Effector memory CD4-positive, alpha-beta T cell (primary cell): ENCODE data around the gene ZFP91.
A peak's percentile ranks its signal among the peaks of the same experiment; 100 is the strongest.

Experiments
- DNase-seq, 3 donors: peaks; one replicate each; pipeline ENCODE4 v3.0.0-alpha.2; 2020
- H3K27ac ChIP-seq: 2 replicates; pipeline ENCODE4 v1.7.0; 2013; ENCODE audit warnings: mild to moderate bottlenecking, low read length, moderate library complexity; ENCODE audit not compliant: insufficient read depth, poor library complexity, severe bottlenecking
- H3K27me3 ChIP-seq: replicated peaks from 2 replicates; pipeline ENCODE4 v1.7.0; 2013; ENCODE audit warnings: mild to moderate bottlenecking, low read length; ENCODE audit not compliant: insufficient read depth, control insufficient read depth, poor library complexity, severe bottlenecking
- H3K36me3 ChIP-seq: 2 replicates; pipeline ENCODE4 v1.7.0; 2013; ENCODE audit warnings: mild to moderate bottlenecking, low read length, moderate library complexity; ENCODE audit not compliant: control insufficient read depth, insufficient read depth
- H3K4me1 ChIP-seq: 2 replicates; pipeline ENCODE4 v1.7.0; 2013; ENCODE audit warnings: low read length, mild to moderate bottlenecking; ENCODE audit not compliant: control insufficient read depth, insufficient read depth, poor library complexity, severe bottlenecking
- H3K4me3 ChIP-seq: 2 replicates; pipeline ENCODE4 v1.7.0; 2013; ENCODE audit warnings: low read length, low read depth, mild to moderate bottlenecking; ENCODE audit not compliant: insufficient read depth, poor library complexity, severe bottlenecking
- H3K9me3 ChIP-seq: 2 replicates; pipeline ENCODE4 v1.7.0; 2013; ENCODE audit warnings: mild to moderate bottlenecking, low read length, moderate library complexity; ENCODE audit not compliant: control insufficient read depth

ZFP91 gene

DNA sequence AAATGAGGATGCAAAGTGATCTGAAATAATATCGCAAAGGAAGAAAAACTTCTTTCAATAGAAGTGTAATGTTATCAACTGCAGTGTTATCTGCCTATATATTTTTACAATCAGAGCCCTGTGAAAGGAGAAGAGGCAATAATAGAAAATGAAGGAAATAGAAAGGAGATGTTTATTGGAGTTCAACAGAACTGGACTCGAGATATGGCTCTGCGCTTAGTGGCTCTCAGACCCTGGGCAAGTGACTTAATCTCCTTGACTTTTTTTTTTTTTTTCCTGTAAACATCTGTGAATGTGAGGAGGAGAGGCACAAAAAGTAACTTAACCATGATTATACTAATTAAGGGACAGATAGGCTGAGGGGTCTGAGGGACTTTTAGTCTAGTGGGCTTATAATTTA is 62.5 kb downstream of the ZFP91 start:
- no peak overlapping the region for H3K27ac ChIP-seq
- H3K27me3 ChIP-seq = no peaks in the 10 kb centered on the region
- H3K4me1 ChIP-seq = peaks cover 3% of the 10 kb centered on the region
- no peaks in the 10 kb centered on the region for H3K9me3 ChIP-seq
- H3K4me3 ChIP-seq = no peak overlapping the region
- no peak for DNase-seq
- H3K36me3 ChIP-seq = no peaks in the 10 kb centered on the region

DNA sequence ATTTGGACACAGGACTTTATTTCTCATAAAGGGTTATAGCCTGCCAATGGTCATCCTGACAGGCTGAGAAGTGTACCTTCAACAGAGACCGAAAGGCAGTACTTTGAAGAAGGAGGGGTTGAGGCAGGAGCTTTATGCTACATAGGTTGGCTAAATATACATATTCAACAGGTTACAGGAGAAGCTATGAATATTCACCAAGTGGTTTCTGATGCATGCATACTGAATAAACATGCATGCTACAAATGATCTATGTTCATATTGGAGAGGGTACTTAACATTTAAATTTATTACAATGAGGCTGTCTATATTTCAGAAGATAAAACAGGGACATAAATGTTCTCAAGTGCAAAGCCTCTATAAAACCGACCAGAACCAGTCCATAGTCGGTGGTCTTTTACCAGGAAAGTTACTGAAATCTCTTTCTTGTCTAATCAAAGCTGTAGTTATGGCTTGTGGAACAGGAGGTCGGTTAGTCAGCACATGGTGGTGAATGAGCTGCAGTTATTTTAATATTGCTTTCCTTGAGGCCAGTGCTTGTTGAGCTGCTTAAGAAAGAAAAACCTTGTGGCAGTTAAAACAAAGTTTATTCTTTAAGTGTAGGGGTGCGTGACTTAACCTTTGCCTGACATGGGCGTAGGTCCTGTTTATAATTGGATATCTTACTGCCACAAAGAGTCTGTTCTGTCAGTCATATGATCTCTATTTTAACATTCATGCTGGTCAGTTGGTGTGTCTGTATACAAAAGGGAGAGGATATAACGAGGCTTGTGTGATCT is 63.1 kb downstream of the ZFP91 start:
- no peak for DNase-seq

DNA sequence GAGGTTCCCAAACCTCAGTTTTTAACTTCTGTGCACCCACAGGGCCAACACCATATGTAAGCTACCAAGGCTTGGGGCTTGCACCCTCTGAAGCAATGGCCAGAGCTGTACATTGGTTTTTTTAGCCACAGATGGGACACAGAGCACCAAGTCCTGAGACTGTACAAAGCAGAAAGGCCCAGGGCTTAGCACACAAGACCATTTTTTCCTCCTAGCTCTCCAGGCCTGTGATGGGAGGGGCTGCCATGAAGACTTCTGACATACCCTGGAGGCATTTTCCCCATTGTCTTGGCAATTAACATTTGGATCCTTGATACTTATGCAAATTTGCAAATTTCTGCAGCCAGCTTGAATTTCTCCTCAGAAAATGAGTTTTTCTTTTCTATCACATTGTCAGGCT is 67.0 kb downstream of the ZFP91 start:
- Histone ChIP-seq H3K9me3 (no peaks in the 10 kb centered on the region), H3K36me3 (no peaks in the 10 kb centered on the region), H3K27ac (no peak overlapping the region), H3K4me1 (no peaks in the 10 kb centered on the region), H3K4me3 (no peak overlapping the region), H3K27me3 (no peaks in the 10 kb centered on the region)
- no peak for DNase-seq

More for the DNA sequence above, 63.1 kb downstream of the ZFP91 start:
- Histone ChIP-seq H3K27me3 (no peaks in the 10 kb centered on the region), H3K9me3 (no peaks in the 10 kb centered on the region), H3K27ac (no peak overlapping the region), H3K4me1 (peaks cover 3% of the 10 kb centered on the region), H3K4me3 (no peak overlapping the region), H3K36me3 (no peaks in the 10 kb centered on the region)

DNA sequence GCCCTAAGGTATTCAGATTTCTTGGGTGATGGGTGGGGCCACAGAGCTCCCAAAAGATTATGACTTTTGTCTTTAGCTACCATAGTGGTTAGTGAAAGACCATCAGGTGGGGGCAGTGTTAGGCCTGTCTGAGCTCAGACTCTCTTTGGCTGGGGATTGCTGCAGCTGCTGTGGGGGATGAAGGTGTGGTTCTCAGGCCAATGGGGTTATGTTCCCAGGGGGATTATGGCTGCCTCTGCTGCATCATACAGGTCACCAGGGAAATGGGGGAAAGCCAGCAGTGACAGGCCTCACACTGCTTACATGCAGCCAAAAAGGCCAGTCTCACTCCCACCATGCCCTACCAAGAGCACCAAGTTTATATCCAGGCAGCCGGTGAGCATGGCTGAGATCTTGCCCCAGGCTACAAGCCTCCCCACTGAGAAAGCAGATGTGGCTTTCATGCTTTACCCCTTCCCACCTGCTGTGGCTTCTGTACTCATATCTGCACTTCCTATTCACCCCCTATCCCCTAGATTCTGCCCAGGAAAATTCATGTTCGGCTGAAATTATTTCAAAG is 68.4 kb downstream of the ZFP91 start:
- Histone ChIP-seq H3K4me1 (no peaks in the 10 kb centered on the region), H3K36me3 (no peaks in the 10 kb centered on the region), H3K27me3 (no peaks in the 10 kb centered on the region), H3K27ac (no peak overlapping the region), H3K4me3 (no peak overlapping the region), H3K9me3 (no peaks in the 10 kb centered on the region)
- no peak for DNase-seq

DNA sequence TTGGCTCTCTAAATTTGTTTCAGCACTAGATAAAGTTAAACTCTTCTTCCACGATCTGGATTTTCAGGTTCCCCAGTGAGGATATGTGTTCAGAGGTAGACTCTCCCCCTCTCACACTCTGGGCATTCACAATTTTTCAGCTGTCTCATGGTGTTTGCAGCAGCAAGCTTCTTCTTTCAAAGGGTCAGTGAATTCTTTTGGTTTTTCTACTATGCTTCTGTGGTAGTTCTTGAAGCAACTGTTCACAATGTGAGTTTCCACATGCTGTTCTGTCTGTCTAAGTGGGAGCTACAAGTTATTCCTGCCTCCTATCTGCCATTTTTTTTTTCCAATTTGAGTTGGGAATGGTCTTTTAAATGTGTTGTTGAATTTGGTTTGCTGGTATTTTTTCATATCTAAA is 69.0 kb downstream of the ZFP91 start:
- Histone ChIP-seq H3K27ac (no peak overlapping the region), H3K4me1 (no peaks in the 10 kb centered on the region), H3K27me3 (no peaks in the 10 kb centered on the region), H3K4me3 (no peak overlapping the region), H3K36me3 (no peaks in the 10 kb centered on the region), H3K9me3 (no peaks in the 10 kb centered on the region)
- DNase-seq = no peak

DNA sequence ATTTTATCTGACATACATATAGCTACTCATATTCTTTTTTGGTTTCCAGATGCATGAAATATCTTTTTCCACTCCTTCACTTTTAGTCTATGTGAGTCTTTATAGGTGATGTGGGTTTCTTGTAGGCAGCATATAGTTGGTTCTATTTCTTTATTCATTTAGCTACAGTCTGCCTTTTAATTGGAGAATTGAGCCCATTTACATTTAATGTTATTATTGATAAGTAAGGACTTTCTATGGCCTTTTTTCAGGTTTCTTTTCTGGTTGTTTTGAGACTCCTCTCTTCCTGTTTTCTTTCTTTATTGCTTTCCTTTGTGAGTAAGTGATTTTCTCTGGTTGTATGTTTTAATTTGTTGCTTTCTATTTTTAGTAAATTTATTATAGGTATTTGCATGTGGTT is 70.8 kb downstream of the ZFP91 start:
- no peak overlapping the region for H3K4me3 ChIP-seq
- no peak for DNase-seq
- H3K36me3 ChIP-seq = no peaks in the 10 kb centered on the region
- no peaks in the 10 kb centered on the region for H3K27me3 ChIP-seq
- no peaks in the 10 kb centered on the region for H3K4me1 ChIP-seq
- H3K9me3 ChIP-seq = no peaks in the 10 kb centered on the region
- H3K27ac ChIP-seq = no peak overlapping the region

DNA sequence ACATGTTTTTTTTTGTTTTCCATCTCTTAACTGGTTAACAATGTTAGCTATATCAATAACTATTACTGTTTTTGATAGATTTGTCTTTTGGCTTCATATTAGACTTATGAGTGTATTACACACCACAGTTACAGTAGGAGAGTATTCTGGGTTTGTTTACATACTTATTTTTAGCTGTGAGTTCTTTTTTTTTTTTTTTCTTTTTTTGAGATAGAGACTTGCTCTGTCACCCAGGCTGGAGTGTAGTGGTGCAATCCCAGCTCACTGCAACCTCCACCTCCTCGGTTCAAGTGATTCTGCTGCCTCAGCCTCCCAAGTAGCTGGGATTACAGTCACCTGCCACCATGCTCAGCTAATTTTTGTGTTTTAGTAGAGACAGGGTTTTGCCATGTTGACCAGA is 71.6 kb downstream of the ZFP91 start:
- no peak for DNase-seq
- no peaks in the 10 kb centered on the region for H3K36me3 ChIP-seq
- H3K27ac ChIP-seq = no peak overlapping the region
- H3K27me3 ChIP-seq = no peaks in the 10 kb centered on the region
- no peaks in the 10 kb centered on the region for H3K4me1 ChIP-seq
- no peaks in the 10 kb centered on the region for H3K9me3 ChIP-seq
- H3K4me3 ChIP-seq = no peak overlapping the region

DNA sequence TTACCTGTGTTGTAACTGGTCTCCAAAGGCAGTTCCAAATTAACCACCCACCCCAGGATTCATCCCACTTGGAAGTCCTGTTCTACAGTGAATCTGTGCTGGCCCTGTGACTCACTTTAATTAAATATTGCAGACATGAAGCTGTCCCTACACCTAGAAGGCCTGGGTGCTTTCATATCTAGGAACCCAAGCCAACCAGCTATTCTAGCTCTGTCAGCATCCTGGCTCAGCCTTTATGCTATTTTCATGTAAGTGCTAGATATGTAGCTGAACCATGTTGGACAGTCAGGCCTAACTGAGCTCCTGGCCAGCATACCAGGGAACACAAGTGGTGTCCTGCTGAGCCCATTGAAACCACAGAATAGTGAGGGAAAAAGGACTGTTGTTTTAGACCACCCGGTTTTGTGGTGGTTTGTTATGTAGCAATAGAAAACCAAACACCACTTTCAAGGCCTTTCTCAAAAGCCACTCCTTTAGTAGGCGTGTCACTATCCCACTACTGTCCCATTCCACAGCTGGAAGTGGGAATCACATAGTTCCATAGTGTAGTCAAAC is 73.9 kb downstream of the ZFP91 start:
- no peak overlapping the region for H3K27ac ChIP-seq
- no peaks in the 10 kb centered on the region for H3K4me1 ChIP-seq
- H3K36me3 ChIP-seq = no peaks in the 10 kb centered on the region
- DNase-seq = no peak
- no peaks in the 10 kb centered on the region for H3K9me3 ChIP-seq
- no peak overlapping the region for H3K4me3 ChIP-seq
- no peaks in the 10 kb centered on the region for H3K27me3 ChIP-seq

DNA sequence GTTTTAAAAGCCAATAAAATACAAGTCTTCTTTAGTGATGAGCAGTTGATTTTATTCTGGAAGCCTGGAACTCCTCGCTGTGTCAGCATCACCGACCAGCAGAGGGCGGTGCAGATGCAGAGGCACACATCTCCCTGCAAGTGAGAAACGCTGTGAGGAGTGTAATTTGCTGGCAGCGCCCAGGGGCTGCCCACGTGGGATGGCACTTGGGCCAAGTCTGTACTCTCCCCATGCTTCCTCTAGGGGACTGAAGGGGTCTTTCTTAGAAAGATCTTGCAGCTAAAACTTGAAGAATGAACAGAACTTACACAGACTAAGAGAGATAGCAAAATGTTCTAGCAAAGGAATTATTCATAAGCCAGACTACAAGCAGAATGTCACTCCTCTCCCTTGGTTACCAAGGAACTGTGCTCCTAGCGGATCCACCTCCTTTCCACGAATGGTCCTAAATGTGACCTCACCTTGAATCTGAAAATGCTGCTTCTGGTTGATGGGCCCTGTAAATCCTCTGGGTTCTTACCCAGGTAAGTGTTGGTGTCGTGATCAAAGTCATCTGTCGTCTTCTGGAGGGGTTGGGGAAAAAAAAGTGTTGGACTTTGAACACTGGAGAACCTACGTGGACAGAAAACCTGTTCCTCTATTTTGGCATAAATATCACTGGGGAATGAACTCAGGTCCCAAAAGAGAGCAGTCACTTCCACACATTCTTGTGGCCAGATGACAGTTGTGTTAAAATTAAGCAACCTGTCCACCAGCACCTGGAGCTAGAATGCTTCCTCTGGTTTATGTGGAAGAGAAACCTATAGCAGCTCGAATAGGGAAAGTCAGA is 75.4 kb downstream of the ZFP91 start:
- no peaks in the 10 kb centered on the region for H3K9me3 ChIP-seq
- H3K4me3 ChIP-seq = no peak overlapping the region
- no peak overlapping the region for H3K27ac ChIP-seq
- no peaks in the 10 kb centered on the region for H3K4me1 ChIP-seq
- H3K27me3 ChIP-seq = no peaks in the 10 kb centered on the region
- DNase-seq = peak; percentile 37 to 52 (median 38)
- H3K36me3 ChIP-seq = no peaks in the 10 kb centered on the region

DNA sequence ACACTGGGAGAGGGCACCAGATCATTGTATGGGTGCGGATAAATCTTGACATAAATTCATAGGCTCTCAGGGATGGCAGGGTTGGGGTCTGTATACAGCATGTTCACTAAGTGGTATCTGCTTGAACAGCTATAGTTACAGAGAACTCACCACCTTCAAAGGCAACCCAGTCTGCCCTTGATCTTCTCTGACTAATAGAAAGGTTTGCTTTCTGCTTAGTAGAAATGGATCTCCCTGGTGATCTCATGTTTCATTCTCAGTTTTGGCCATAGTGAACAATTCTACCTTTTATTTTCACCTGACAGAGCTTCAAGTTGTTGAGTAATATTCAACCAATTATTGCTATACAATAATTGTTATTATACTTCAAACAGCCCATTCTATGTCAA is 76.0 kb downstream of the ZFP91 start:
- no peak for DNase-seq
- H3K9me3 ChIP-seq = no peaks in the 10 kb centered on the region
- H3K4me1 ChIP-seq = no peaks in the 10 kb centered on the region
- no peaks in the 10 kb centered on the region for H3K27me3 ChIP-seq
- no peak overlapping the region for H3K27ac ChIP-seq
- H3K4me3 ChIP-seq = no peak overlapping the region
- no peaks in the 10 kb centered on the region for H3K36me3 ChIP-seq
